Esophagus muscularis mucosa (tissue), 3 donors: ENCODE data around the gene C5AR1.

Experiments used
- EP300 ChIP-seq: sonication (generic); formaldehyde crosslinking; IDR thresholded peaks from one replicate; pipeline ENCODE4 v1.6.1; 2017; ENCODE audit warnings: antibody characterized with exemption
- POLR2AphosphoS5 ChIP-seq, 2 donors: sonication (generic); formaldehyde crosslinking; IDR thresholded peaks; one replicate each; pipeline ENCODE4 v1.6.1; 2017; ENCODE audit warnings: antibody characterized with exemption in 2 of 2

GRCh38 chr19:47280183-47280797 lies 29.4 kb upstream of the C5AR1 start:
- no peak for TF ChIP-seq POLR2AphosphoS5 (IDR thresholded peaks at IDR 0.05)
- no peak for TF ChIP-seq EP300
